Stomach smooth muscle (tissue), 2 donors: Measurements from ENCODE around the gene CCAR1.
"Not testable (repeated sequence)": the region's sequence is repeated elsewhere in the genome, so short reads cannot be mapped to it uniquely, and the experiment has no call there.

Source experiments
- H3K27ac ChIP-seq: one replicate; pipeline ENCODE4 v1.7.0; 2013; ENCODE audit warnings: mild to moderate bottlenecking, low read length, inconsistent platforms
- H3K27me3 ChIP-seq, 2 donors: one replicate each; pipeline ENCODE4 v1.7.0; 2013; ENCODE audit warnings: low read length in 2 of 2; ENCODE audit not compliant: insufficient read depth in 2 of 2, control insufficient read depth in 1 of 2
- H3K36me3 ChIP-seq, 2 donors: one replicate each; pipeline ENCODE4 v1.7.0; 2013; ENCODE audit warnings: low read length in 2 of 2; ENCODE audit not compliant: control insufficient read depth in 2 of 2, insufficient read depth in 2 of 2
- H3K4me1 ChIP-seq: one replicate; pipeline ENCODE4 v1.7.0; 2013; ENCODE audit warnings: low read length; ENCODE audit not compliant: control insufficient read depth, insufficient read depth
- H3K4me3 ChIP-seq, 2 donors: one replicate each; pipeline ENCODE4 v1.7.0; 2013; ENCODE audit warnings: low read length in 2 of 2
- H3K9ac ChIP-seq, 2 donors: one replicate each; pipeline ENCODE4 v1.7.0; 2013; ENCODE audit warnings: low read length in 2 of 2, mild to moderate bottlenecking in 1 of 2
- H3K9me3 ChIP-seq, 2 donors: one replicate each; pipeline ENCODE4 v1.7.0; 2013; ENCODE audit warnings: low read length in 2 of 2; ENCODE audit not compliant: control insufficient read depth in 2 of 2
- donor health status: healthy.
- donor health status: Pancreatic carcinoma.

Gene CCAR1

GRCh38 chr10:68759967-68760366 is 38.9 kb downstream of the CCAR1 start:
- Histone ChIP-seq H3K4me3 (no peak overlapping the region), H3K27ac (no peak overlapping the region), H3K9me3 (no peaks in the 10 kb centered on the region), H3K27me3 (no peaks in the 10 kb centered on the region), H3K9ac (no peak overlapping the region), H3K4me1 (no peaks in the 10 kb centered on the region), H3K36me3 (peaks cover 47 to 56% of the 10 kb centered on the region in 2 donors)

GRCh38 chr10:68767407-68767806 is 46.4 kb downstream of the CCAR1 start:
- not testable (repeated sequence) for H3K4me3 ChIP-seq, H3K4me1 ChIP-seq, H3K9ac ChIP-seq, H3K27me3 ChIP-seq, H3K9me3 ChIP-seq, H3K27ac ChIP-seq
- H3K36me3 ChIP-seq: peaks cover 32 to 38% of the 10 kb centered on the region in 2 donors

GRCh38 chr10:68781613-68782574 is 60.9 kb downstream of the CCAR1 start:
- Histone ChIP-seq H3K4me3 (no peak overlapping the region), H3K36me3 (peaks cover 26 to 35% of the 10 kb centered on the region in 2 donors), H3K27ac (no peak overlapping the region)

GRCh38 chr10:68784476-68784875 is 63.4 kb downstream of the CCAR1 start:
- H3K36me3 ChIP-seq: peaks cover 29 to 38% of the 10 kb centered on the region in 2 donors
- H3K27ac ChIP-seq: no peak overlapping the region
- H3K27me3 ChIP-seq: no peaks in the 10 kb centered on the region
- no peak overlapping the region for H3K9ac ChIP-seq
- no peak overlapping the region for H3K4me3 ChIP-seq
- no peaks in the 10 kb centered on the region for H3K4me1 ChIP-seq
- no peaks in the 10 kb centered on the region for H3K9me3 ChIP-seq

More at GRCh38 chr10:68781613-68782574, 60.9 kb downstream of the CCAR1 start:
- Histone ChIP-seq H3K9me3 (no peaks in the 10 kb centered on the region), H3K9ac (no peak overlapping the region), H3K27me3 (no peaks in the 10 kb centered on the region), H3K4me1 (no peaks in the 10 kb centered on the region)

GRCh38 chr10:68787813-68788212 is 66.8 kb downstream of the CCAR1 start:
- Histone ChIP-seq H3K9ac (no peak overlapping the region), H3K9me3 (no peaks in the 10 kb centered on the region), H3K4me3 (no peak overlapping the region), H3K36me3 (peaks cover 27 to 42% of the 10 kb centered on the region in 2 donors), H3K27me3 (no peaks in the 10 kb centered on the region), H3K4me1 (no peaks in the 10 kb centered on the region), H3K27ac (no peak overlapping the region)

- no peaks in the 10 kb centered on the region for H3K4me1 ChIP-seq
- H3K36me3 ChIP-seq: peaks cover 20 to 42% of the 10 kb centered on the region in 2 donors
- H3K27ac ChIP-seq: no peak overlapping the region
- H3K9me3 ChIP-seq: no peaks in the 10 kb centered on the region
- no peak overlapping the region for H3K4me3 ChIP-seq
- H3K27me3 ChIP-seq: no peaks in the 10 kb centered on the region
- H3K9ac ChIP-seq: no peak overlapping the region
Measured at GRCh38 chr10:68790476-68790875, 69.4 kb downstream of the CCAR1 start.

GRCh38 chr10:68792115-68792514 is 71.1 kb downstream of the CCAR1 start:
- Histone ChIP-seq H3K27me3 (no peaks in the 10 kb centered on the region), H3K4me1 (no peaks in the 10 kb centered on the region), H3K36me3 (peaks cover 21 to 30% of the 10 kb centered on the region in 2 donors), H3K4me3 (no peak overlapping the region), H3K27ac (no peak overlapping the region), H3K9ac (no peak overlapping the region), H3K9me3 (no peaks in the 10 kb centered on the region)

GRCh38 chr10:68795886-68796532 is 75.0 kb downstream of the CCAR1 start:
- no peak overlapping the region for H3K27ac ChIP-seq
- H3K4me3 ChIP-seq: no peak overlapping the region
- no peaks in the 10 kb centered on the region for H3K27me3 ChIP-seq
- no peaks in the 10 kb centered on the region for H3K9me3 ChIP-seq
- no peak overlapping the region for H3K9ac ChIP-seq
- peaks cover 5 to 15% of the 10 kb centered on the region in 2 donors for H3K36me3 ChIP-seq
- H3K4me1 ChIP-seq: no peaks in the 10 kb centered on the region

GRCh38 chr10:68796605-68797004 is 75.6 kb downstream of the CCAR1 start:
- Histone ChIP-seq H3K4me3 (no peak overlapping the region), H3K27me3 (no peaks in the 10 kb centered on the region), H3K9ac (no peak overlapping the region), H3K27ac (no peak overlapping the region), H3K9me3 (no peaks in the 10 kb centered on the region), H3K4me1 (no peaks in the 10 kb centered on the region), H3K36me3 (peaks cover 5 to 12% of the 10 kb centered on the region in 2 donors)

- peaks cover 5% of the 10 kb centered on the region in 2 donors for H3K36me3 ChIP-seq
- H3K27ac ChIP-seq: no peak overlapping the region
- no peaks in the 10 kb centered on the region for H3K9me3 ChIP-seq
- H3K4me3 ChIP-seq: no peak overlapping the region
- H3K9ac ChIP-seq: no peak overlapping the region
- H3K27me3 ChIP-seq: no peaks in the 10 kb centered on the region
- no peaks in the 10 kb centered on the region for H3K4me1 ChIP-seq
Measured at GRCh38 chr10:68800211-68800610, 79.2 kb downstream of the CCAR1 start.
